Stimulated activated CD8-positive, alpha-beta memory T cell treated with anti-CD3 and anti-CD28 coated beads, Interleukin-15, amount 100 ng/mL, for 24 hours (primary cell): Measurements from ENCODE around the gene SLC17A8.
"Not testable (repeated sequence)": the region's sequence is repeated elsewhere in the genome, so short reads cannot be mapped to it uniquely, and the experiment has no call there.

Source experiments
- DNase-seq: peaks from one replicate; pipeline ENCODE4 v3.0.0-alpha.2; 2020; ENCODE audit warnings: low read depth

Gene SLC17A8

GRCh38 chr12:100427078-100427477 lies 70.2 kb downstream of the SLC17A8 start:
- no peak for DNase-seq

GRCh38 chr12:100430251-100430650 lies 73.4 kb downstream of the SLC17A8 start:
- DNase-seq, result not testable (repeated sequence)

- no peak for DNase-seq
Observed at GRCh38 chr12:100433701-100434100, 76.8 kb downstream of the SLC17A8 start.

GRCh38 chr12:100434177-100434576 lies 77.3 kb downstream of the SLC17A8 start:
- no peak for DNase-seq

GRCh38 chr12:100435957-100436356 lies 79.1 kb downstream of the SLC17A8 start:
- DNase-seq, result no peak

- DNase-seq, result no peak
Observed at GRCh38 chr12:100437038-100437841, 80.4 kb downstream of the SLC17A8 start.

GRCh38 chr12:100439797-100440196 lies 82.9 kb downstream of the SLC17A8 start:
- DNase-seq, result no peak

- DNase-seq, result no peak
Observed at GRCh38 chr12:100442403-100442802, 85.5 kb downstream of the SLC17A8 start.

GRCh38 chr12:100443434-100443833 lies 86.6 kb downstream of the SLC17A8 start:
- no peak for DNase-seq

- DNase-seq, result no peak
Observed at GRCh38 chr12:100445081-100445481, 88.2 kb downstream of the SLC17A8 start.

GRCh38 chr12:100447381-100447780 lies 90.5 kb downstream of the SLC17A8 start:
- no peak for DNase-seq

GRCh38 chr12:100448656-100449055 lies 91.8 kb downstream of the SLC17A8 start:
- no peak for DNase-seq

- no peak for DNase-seq
Observed at GRCh38 chr12:100450735-100451134, 93.9 kb downstream of the SLC17A8 start.

- no peak for DNase-seq
Observed at GRCh38 chr12:100453951-100454350, 97.1 kb downstream of the SLC17A8 start.

- DNase-seq, result no peak
Observed at GRCh38 chr12:100455896-100456295, 99.0 kb downstream of the SLC17A8 start.

- no peak for DNase-seq
Observed at GRCh38 chr12:100458191-100458590, 101.3 kb downstream of the SLC17A8 start.

GRCh38 chr12:100460702-100461101 lies 103.8 kb downstream of the SLC17A8 start:
- no peak for DNase-seq

- DNase-seq, result no peak
Observed at GRCh38 chr12:100461330-100461973, 104.6 kb downstream of the SLC17A8 start.

GRCh38 chr12:100463661-100464060 lies 106.8 kb downstream of the SLC17A8 start:
- DNase-seq, result no peak

GRCh38 chr12:100464529-100464928 lies 107.7 kb downstream of the SLC17A8 start:
- DNase-seq, result no peak

GRCh38 chr12:100468126-100468525 lies 111.3 kb downstream of the SLC17A8 start:
- DNase-seq, result no peak
